ENCODE data around the gene MTAP.
A peak's percentile ranks its signal among the peaks of the same experiment; 100 is the strongest.

Gene MTAP

DNA sequence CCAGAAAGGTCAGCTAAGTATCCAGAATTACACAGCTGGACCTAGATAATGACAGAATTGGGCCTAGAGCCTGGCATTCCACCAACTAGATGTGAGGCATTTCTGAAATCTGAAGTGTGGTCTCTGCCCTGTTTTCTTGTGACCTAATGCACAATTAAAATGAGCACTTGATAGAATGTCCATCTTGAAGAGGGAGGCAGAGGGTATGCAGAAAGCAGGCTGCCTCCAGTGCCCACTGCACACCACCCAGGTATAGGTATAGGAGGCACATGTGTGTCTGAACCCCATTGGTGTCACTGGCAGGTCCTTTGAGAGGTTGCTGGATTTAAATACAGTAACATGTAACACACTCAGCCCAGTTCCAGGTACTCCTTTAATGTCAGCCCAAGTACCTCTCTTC lies 2.4 kb downstream of the MTAP start:
- Histone ChIP-seq H3K36me3 (ENCODE audit: control insufficient read depth, insufficient read depth, low read length, severe bottlenecking) (peaks cover 11% of the 10 kb centered on the region), H3K27me3 (replicated peaks; ENCODE audit: control insufficient read depth, insufficient read depth, low read length) (no peaks in the 10 kb centered on the region), H3K9me3 (ENCODE audit: control insufficient read depth, low read length) (no peaks in the 10 kb centered on the region), H3K9ac (ENCODE audit: low read length) (peak overlapping the region; percentile 97), H3K4me3 (ENCODE audit: low read length) (peak overlapping the region; percentile 83), H3K4me1 (ENCODE audit: control insufficient read depth, insufficient read depth, low read length) (peaks cover 36% of the 10 kb centered on the region)
- no peak for DNase-seq (ENCODE audit: low read depth)

DNA sequence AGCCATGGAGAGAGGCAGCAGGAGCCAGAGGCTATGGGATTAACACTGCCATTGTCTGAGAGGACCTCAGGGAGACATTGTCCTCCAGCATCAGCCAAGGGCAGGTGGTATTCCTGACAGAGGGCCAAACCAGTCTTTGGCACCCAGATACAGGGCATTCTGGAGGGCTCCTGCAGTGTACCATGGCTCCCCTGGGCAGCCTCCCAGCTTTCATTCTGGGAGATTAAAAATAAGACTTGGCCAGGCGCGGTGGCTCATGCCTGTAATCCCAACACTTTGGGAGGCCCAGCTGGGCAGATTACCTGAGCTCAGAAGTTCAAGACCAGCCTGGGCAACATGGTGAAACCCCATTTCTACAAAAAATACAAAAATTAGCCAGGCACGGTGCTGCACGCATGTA lies 4.2 kb downstream of the MTAP start:
- DNase-seq (ENCODE audit: low read depth): no peak
- Histone ChIP-seq H3K36me3 (ENCODE audit: control insufficient read depth, insufficient read depth, low read length, severe bottlenecking) (peaks cover 25% of the 10 kb centered on the region), H3K4me3 (ENCODE audit: low read length) (no peak overlapping the region), H3K9ac (ENCODE audit: low read length) (no peak overlapping the region), H3K4me1 (ENCODE audit: control insufficient read depth, insufficient read depth, low read length) (peaks cover 46% of the 10 kb centered on the region), H3K27me3 (replicated peaks; ENCODE audit: control insufficient read depth, insufficient read depth, low read length) (no peaks in the 10 kb centered on the region), H3K9me3 (ENCODE audit: control insufficient read depth, low read length) (no peaks in the 10 kb centered on the region)

DNA sequence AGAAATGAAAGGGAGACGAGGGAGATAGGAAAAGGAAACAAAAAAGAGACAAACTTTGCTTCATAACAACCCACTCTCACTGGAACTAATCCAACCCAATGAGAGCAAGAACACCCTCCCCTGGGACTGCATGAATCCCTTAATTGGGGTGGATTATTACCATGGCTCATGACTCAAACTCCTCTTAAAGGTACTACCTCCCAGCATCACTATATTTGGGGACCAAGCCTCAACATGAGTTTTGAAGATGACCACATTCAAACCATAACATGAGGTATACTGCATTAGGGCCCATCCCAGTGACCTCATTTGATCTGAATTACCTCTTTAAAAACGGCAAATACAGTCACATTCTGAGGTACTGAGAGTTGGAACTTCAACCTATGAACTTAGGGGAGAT lies 8.0 kb downstream of the MTAP start:
- Histone ChIP-seq H3K9me3 (ENCODE audit: control insufficient read depth, low read length) (no peaks in the 10 kb centered on the region), H3K9ac (ENCODE audit: low read length) (peak overlapping the region; percentile 43), H3K36me3 (ENCODE audit: control insufficient read depth, insufficient read depth, low read length, severe bottlenecking) (peaks cover 34% of the 10 kb centered on the region), H3K27me3 (replicated peaks; ENCODE audit: control insufficient read depth, insufficient read depth, low read length) (no peaks in the 10 kb centered on the region), H3K4me3 (ENCODE audit: low read length) (peak overlapping the region; percentile 19), H3K4me1 (ENCODE audit: control insufficient read depth, insufficient read depth, low read length) (peaks cover 48% of the 10 kb centered on the region)
- DNase-seq (ENCODE audit: low read depth): peak; percentile 36

GRCh38 chr9:21810881-21811280 lies 8.4 kb downstream of the MTAP start:
- H3K4me1 ChIP-seq (ENCODE audit: control insufficient read depth, insufficient read depth, low read length): peaks cover 43% of the 10 kb centered on the region
- H3K27me3 ChIP-seq (replicated peaks; ENCODE audit: control insufficient read depth, insufficient read depth, low read length): no peaks in the 10 kb centered on the region
- no peak overlapping the region for H3K4me3 ChIP-seq (ENCODE audit: low read length)
- peaks cover 39% of the 10 kb centered on the region for H3K36me3 ChIP-seq (ENCODE audit: control insufficient read depth, insufficient read depth, low read length, severe bottlenecking)
- no peaks in the 10 kb centered on the region for H3K9me3 ChIP-seq (ENCODE audit: control insufficient read depth, low read length)
- peak overlapping the region; percentile 43 for H3K9ac ChIP-seq (ENCODE audit: low read length)
- no peak for DNase-seq (ENCODE audit: low read depth)

DNA sequence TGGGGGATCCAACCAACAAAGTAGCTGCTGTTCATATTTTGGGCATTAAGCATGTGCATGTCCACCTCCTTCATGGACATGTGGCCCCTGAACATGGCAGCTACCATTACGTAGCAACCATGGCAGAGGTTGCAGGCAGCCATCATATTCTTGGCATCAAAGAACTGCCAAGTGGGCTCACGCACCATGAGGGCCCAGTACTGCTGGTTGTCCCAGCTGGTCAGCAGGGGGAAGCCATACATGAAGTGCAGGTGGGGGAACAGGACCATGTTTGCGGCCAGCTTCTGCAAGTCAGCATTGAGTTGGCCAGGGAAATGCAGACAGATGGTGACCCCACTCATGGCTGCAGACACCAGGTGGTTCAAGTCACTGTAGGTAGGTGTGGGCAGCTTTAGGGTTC lies 9.5 kb downstream of the MTAP start:
- no peak for DNase-seq (ENCODE audit: low read depth)
- Histone ChIP-seq H3K9ac (ENCODE audit: low read length) (peak overlapping the region; percentile 31), H3K36me3 (ENCODE audit: control insufficient read depth, insufficient read depth, low read length, severe bottlenecking) (peaks cover 49% of the 10 kb centered on the region), H3K27me3 (replicated peaks; ENCODE audit: control insufficient read depth, insufficient read depth, low read length) (no peaks in the 10 kb centered on the region), H3K4me1 (ENCODE audit: control insufficient read depth, insufficient read depth, low read length) (peaks cover 49% of the 10 kb centered on the region), H3K4me3 (ENCODE audit: low read length) (no peak overlapping the region), H3K9me3 (ENCODE audit: control insufficient read depth, low read length) (no peaks in the 10 kb centered on the region)

GRCh38 chr9:21812415-21812814 lies 10.0 kb downstream of the MTAP start:
- Histone ChIP-seq H3K4me3 (ENCODE audit: low read length) (no peak overlapping the region), H3K9me3 (ENCODE audit: control insufficient read depth, low read length) (no peaks in the 10 kb centered on the region), H3K36me3 (ENCODE audit: control insufficient read depth, insufficient read depth, low read length, severe bottlenecking) (peaks cover 50% of the 10 kb centered on the region), H3K4me1 (ENCODE audit: control insufficient read depth, insufficient read depth, low read length) (peaks cover 51% of the 10 kb centered on the region), H3K27me3 (replicated peaks; ENCODE audit: control insufficient read depth, insufficient read depth, low read length) (no peaks in the 10 kb centered on the region), H3K9ac (ENCODE audit: low read length) (peak overlapping the region; percentile 31)
- no peak for DNase-seq (ENCODE audit: low read depth)

DNA sequence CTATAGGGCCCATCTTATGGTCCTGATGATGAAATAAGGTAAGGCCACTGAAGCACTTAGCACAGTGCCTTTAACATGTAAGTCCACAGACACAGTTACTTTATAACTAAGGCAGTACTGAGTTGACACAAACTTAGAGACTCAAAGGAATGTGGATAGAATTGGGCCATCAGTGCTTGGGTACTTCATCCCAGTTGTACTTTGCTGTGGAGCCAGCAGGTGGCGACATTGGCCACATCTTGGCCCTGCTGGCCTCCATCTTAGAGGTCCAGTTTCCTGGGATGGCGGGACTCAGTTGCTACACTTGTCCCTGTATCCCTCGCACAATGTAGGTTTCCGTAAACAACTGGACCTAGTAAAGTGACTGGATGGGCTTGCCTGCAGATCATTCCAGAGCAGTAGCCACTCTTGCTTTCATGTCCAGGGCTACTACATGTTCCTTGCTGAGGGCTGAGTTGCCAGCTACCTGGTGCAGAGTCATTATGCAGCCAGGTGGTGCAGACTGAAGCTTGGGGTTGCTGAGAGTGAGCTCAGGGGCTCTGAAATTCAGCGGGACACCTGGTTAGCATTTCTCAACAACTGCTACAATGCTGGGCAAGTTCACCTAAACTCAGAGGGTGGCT lies 10.6 kb downstream of the MTAP start:
- DNase-seq (ENCODE audit: low read depth): peak; percentile 86
- Histone ChIP-seq H3K27me3 (replicated peaks; ENCODE audit: control insufficient read depth, insufficient read depth, low read length) (no peaks in the 10 kb centered on the region), H3K9me3 (ENCODE audit: control insufficient read depth, low read length) (no peaks in the 10 kb centered on the region), H3K36me3 (ENCODE audit: control insufficient read depth, insufficient read depth, low read length, severe bottlenecking) (peaks cover 53% of the 10 kb centered on the region), H3K4me1 (ENCODE audit: control insufficient read depth, insufficient read depth, low read length) (peaks cover 55% of the 10 kb centered on the region), H3K9ac (ENCODE audit: low read length) (peak overlapping the region; percentile 31), H3K4me3 (ENCODE audit: low read length) (no peak overlapping the region)

DNA sequence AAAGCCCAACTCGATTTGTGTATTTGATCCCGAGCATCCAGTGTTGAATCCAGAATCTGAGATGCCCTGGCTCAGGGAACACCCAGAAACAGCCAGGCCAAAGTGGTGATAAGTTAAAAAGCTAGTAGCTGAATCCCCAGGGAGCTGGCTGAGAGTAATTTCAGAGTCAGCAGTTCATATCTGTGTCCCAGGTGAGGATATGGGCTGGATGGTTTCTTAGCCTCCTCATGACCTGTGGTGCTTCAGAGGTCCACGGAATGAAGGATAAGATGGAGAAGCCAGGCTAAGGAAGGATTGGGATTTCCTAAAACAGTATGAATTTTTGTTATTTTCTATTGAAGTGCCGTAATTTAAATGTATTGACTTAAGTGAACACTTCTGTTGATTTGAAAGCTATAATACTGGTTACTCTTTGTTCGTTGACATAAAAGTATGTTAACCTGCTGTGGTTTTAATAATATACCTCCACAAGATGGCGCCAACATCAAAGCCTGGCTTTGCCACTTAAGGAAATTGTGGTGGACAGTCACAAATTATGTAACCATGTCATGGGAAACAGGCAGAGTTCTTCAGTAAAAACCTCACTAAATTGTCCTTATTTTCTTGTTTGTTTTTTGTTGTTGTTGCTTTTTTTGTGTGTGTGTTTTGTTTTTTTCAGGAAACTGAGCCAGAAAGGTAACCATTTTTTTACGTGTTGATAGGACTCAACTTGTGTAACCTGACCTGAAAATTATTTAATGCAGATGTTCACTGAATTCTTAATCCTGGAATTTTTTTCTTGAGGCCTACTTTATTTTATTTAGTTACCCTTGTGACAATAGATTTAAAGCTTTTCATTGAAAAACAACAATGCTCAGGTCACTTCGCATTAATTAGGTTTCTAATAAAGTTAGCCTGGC lies 11.4 kb downstream of the MTAP start:
- H3K4me3 ChIP-seq (ENCODE audit: low read length): no peak overlapping the region
- no peaks in the 10 kb centered on the region for H3K27me3 ChIP-seq (replicated peaks; ENCODE audit: control insufficient read depth, insufficient read depth, low read length)
- peaks cover 55% of the 10 kb centered on the region for H3K4me1 ChIP-seq (ENCODE audit: control insufficient read depth, insufficient read depth, low read length)
- no peaks in the 10 kb centered on the region for H3K9me3 ChIP-seq (ENCODE audit: control insufficient read depth, low read length)
- H3K36me3 ChIP-seq (ENCODE audit: control insufficient read depth, insufficient read depth, low read length, severe bottlenecking): peaks cover 58% of the 10 kb centered on the region
- no peak overlapping the region for H3K9ac ChIP-seq (ENCODE audit: low read length)
- peak; percentile 95 for DNase-seq (ENCODE audit: low read depth)

DNA sequence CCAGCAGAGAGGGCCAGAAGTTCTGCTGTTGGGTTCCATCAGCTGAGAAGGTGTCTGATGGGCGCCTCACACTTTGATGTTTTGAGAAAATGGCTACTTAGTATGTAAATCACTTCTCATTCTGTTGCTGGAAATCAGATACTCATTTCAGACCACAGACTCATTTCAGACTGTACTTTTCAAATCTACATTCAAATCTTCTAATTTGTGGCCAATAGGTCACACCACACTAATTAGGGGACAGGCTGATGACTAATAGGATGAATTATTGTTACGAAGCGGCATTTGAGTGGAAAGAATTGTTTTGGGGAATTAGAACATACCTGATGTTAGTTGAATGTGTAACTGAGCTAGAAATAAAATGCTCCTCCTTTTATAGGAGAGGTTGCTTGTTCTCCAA lies 13.2 kb downstream of the MTAP start:
- H3K4me3 ChIP-seq (ENCODE audit: low read length): no peak overlapping the region
- peaks cover 42% of the 10 kb centered on the region for H3K4me1 ChIP-seq (ENCODE audit: control insufficient read depth, insufficient read depth, low read length)
- no peaks in the 10 kb centered on the region for H3K9me3 ChIP-seq (ENCODE audit: control insufficient read depth, low read length)
- peaks cover 55% of the 10 kb centered on the region for H3K36me3 ChIP-seq (ENCODE audit: control insufficient read depth, insufficient read depth, low read length, severe bottlenecking)
- no peak for DNase-seq (ENCODE audit: low read depth)
- no peak overlapping the region for H3K9ac ChIP-seq (ENCODE audit: low read length)
- no peaks in the 10 kb centered on the region for H3K27me3 ChIP-seq (replicated peaks; ENCODE audit: control insufficient read depth, insufficient read depth, low read length)

DNA sequence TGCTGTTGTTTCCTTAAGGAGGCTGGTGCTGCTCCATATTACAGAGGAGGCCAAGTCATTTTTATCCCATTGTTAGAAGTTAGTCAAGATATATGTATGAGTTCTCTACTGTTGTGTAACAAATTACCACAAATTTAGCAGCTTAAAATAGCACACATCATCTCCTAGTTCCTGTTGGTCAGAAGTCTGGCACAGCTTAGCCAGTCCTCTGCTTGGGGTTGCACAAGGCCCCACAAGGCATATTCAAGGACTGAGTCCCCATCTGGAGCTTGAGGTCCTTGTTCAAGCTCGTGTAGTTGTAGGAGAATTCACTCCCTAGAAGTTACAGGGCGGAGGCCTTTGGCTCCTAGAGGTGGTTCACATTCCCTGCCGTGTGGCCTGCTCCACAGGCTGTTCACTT lies 14.7 kb downstream of the MTAP start:
- no peaks in the 10 kb centered on the region for H3K27me3 ChIP-seq (replicated peaks; ENCODE audit: control insufficient read depth, insufficient read depth, low read length)
- peaks cover 32% of the 10 kb centered on the region for H3K4me1 ChIP-seq (ENCODE audit: control insufficient read depth, insufficient read depth, low read length)
- no peaks in the 10 kb centered on the region for H3K9me3 ChIP-seq (ENCODE audit: control insufficient read depth, low read length)
- peak; percentile 71 for DNase-seq (ENCODE audit: low read depth)
- no peak overlapping the region for H3K9ac ChIP-seq (ENCODE audit: low read length)
- H3K4me3 ChIP-seq (ENCODE audit: low read length): no peak overlapping the region
- H3K36me3 ChIP-seq (ENCODE audit: control insufficient read depth, insufficient read depth, low read length, severe bottlenecking): peaks cover 45% of the 10 kb centered on the region

DNA sequence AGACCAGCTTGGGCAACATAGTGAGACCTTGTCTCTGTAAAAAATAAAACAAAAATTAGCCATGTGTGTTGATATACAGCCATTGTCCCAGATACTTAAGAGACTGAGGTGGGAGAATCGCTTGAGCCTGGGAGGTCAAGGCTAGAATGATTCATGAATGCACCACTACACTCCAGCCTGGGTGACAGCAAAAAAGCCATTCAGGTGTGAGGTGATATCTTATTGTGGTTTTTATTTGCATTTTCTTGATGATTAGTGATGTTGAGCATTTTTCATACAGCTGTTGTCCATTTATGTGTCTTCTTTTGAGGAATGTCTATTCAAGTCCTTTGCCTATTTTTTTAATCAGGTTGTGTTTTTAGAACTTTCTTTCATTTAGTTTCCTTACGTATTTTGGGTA lies 23.2 kb downstream of the MTAP start:
- Histone ChIP-seq H3K4me1 (ENCODE audit: control insufficient read depth, insufficient read depth, low read length) (no peaks in the 10 kb centered on the region), H3K27me3 (replicated peaks; ENCODE audit: control insufficient read depth, insufficient read depth, low read length) (no peaks in the 10 kb centered on the region), H3K4me3 (ENCODE audit: low read length) (no peak overlapping the region), H3K9ac (ENCODE audit: low read length) (no peak overlapping the region), H3K9me3 (ENCODE audit: control insufficient read depth, low read length) (no peaks in the 10 kb centered on the region), H3K36me3 (ENCODE audit: control insufficient read depth, insufficient read depth, low read length, severe bottlenecking) (peaks cover 61% of the 10 kb centered on the region)
- no peak for DNase-seq (ENCODE audit: low read depth)

Data from adipocyte (in vitro differentiated cells).